Activated CD4-positive, alpha-beta T cell treated with anti-CD3 and anti-CD28 coated beads, Interleukin-2, amount 10 ng/mL, durations not matched to agents 7 days and 5 days (primary cell): ENCODE data around the gene FLII. TPM values are rescaled to one million over a fixed set of nuclear protein-coding genes. Genes with fewer than 3 reads are reported as not detected.
"Not testable (repeated sequence)": the region's sequence is repeated elsewhere in the genome, so short reads cannot be mapped to it uniquely, and the experiment has no call there.

Source experiments
- CTCF ChIA-PET: fragments of 350-600 bp; sonication (Branson Sonifier 250); formaldehyde crosslinking; loops from one replicate; lab custom pipeline; 2021; ENCODE audit warnings: antibody characterized with exemption; lab: Charles Lee
- POLR2A ChIA-PET: fragments of 350-600 bp; sonication (Branson Sonifier 250); formaldehyde crosslinking; loops from one replicate; lab custom pipeline; 2021; ENCODE audit warnings: antibody characterized with exemption; lab: Charles Lee
- DNase-seq: peaks from one replicate; pipeline ENCODE4 v3.0.0-alpha.2; 2020
- H3K27ac Mint-ChIP-seq: one replicate; pipeline ENCODE4 v1.8.0; 2021; ENCODE audit warnings: mild to moderate bottlenecking, moderate library complexity, mixed read lengths
- H3K27me3 Mint-ChIP-seq: one replicate; pipeline ENCODE4 v1.8.0; 2021; ENCODE audit warnings: mixed read lengths
- H3K36me3 Mint-ChIP-seq: one replicate; pipeline ENCODE4 v1.8.0; 2021; ENCODE audit warnings: low read depth, mixed read lengths
- H3K4me1 Mint-ChIP-seq: one replicate; pipeline ENCODE4 v1.8.0; 2021; ENCODE audit warnings: mixed read lengths
- H3K4me3 Mint-ChIP-seq: one replicate; pipeline ENCODE4 v1.8.0; 2021; ENCODE audit warnings: mild to moderate bottlenecking, moderate library complexity, mixed read lengths
- H3K9me3 Mint-ChIP-seq: one replicate; pipeline ENCODE4 v1.8.0; 2021; ENCODE audit warnings: mixed read lengths
- total RNA-seq, 2 experiments: library from RNA; stranded (reverse); gene quantifications; one replicate each; pipeline ENCODE4 v1.2.3, GENCODE V29; 2021

The FLII gene
- 100 to 1,000 TPM; 323 to 328 TPM for total RNA-seq

- Mint-ChIP-seq H3K27me3 (no peaks in the 10 kb centered on the region), H3K9me3 (no peaks in the 10 kb centered on the region), H3K4me3 (peak within 1 kb of the TSS; percentile 98), H3K36me3 (peaks cover 14% of the 10 kb centered on the region), H3K27ac (peak within 1 kb of the TSS; percentile 93), H3K4me1 (peaks cover 45% of the 10 kb centered on the region)
- ChIA-PET POLR2A (no interaction called here), CTCF (interaction anchor here (1.4 to 1.7 kb wide), 2 partner anchors 34 to 36 kb away, joined by 3 read pairs; no protein-coding TSS in a partner anchor)
- peak; percentile 47 for DNase-seq
These were observed at the start of gene FLII for GRCh38 chr17:18258356-18259038. TSS of gene FLII (minus strand) at chr17:18258738. CDS start at chr17:18258690, 48 bp downstream.

GRCh38 chr17:18303206-18303605 is 44.7 kb upstream of the FLII start:
- H3K9me3 Mint-ChIP-seq, H3K4me3 Mint-ChIP-seq, DNase-seq, H3K27ac Mint-ChIP-seq, CTCF ChIA-PET, H3K4me1 Mint-ChIP-seq, POLR2A ChIA-PET, H3K27me3 Mint-ChIP-seq: not testable (repeated sequence)
- H3K36me3 Mint-ChIP-seq, result peaks cover 40% of the 10 kb centered on the region

- ChIA-PET POLR2A (no interaction called here), CTCF (interaction anchor here (0.6 to 1.6 kb wide), 3 partner anchors 28 to 73 kb away, joined by 3 to 8 read pairs (median 4); partner anchors contain the start of gene MIEF2)
- H3K4me3 Mint-ChIP-seq, result no peak overlapping the region
- no peak overlapping the region for H3K27ac Mint-ChIP-seq
- H3K9me3 Mint-ChIP-seq, result no peaks in the 10 kb centered on the region
- H3K36me3 Mint-ChIP-seq, result peaks cover 37% of the 10 kb centered on the region
- no peak for DNase-seq
- no peaks in the 10 kb centered on the region for H3K27me3 Mint-ChIP-seq
- H3K4me1 Mint-ChIP-seq, result no peaks in the 10 kb centered on the region
These were observed 42.4 kb upstream of the FLII start for GRCh38 chr17:18300725-18301480.

GRCh38 chr17:18298061-18298460 is 39.5 kb upstream of the FLII start:
- H3K9me3 Mint-ChIP-seq, H3K27ac Mint-ChIP-seq, H3K27me3 Mint-ChIP-seq, CTCF ChIA-PET, H3K4me3 Mint-ChIP-seq, POLR2A ChIA-PET, H3K4me1 Mint-ChIP-seq, DNase-seq: not testable (repeated sequence)
- peaks cover 30% of the 10 kb centered on the region for H3K36me3 Mint-ChIP-seq

- POLR2A ChIA-PET, result no interaction called here
- no peak overlapping the region for H3K27ac Mint-ChIP-seq
- peaks cover 51% of the 10 kb centered on the region for H3K36me3 Mint-ChIP-seq
These were observed 33.4 kb upstream of the FLII start for GRCh38 chr17:18291718-18292540.

GRCh38 chr17:18285296-18285695 is 26.8 kb upstream of the FLII start:
- H3K27me3 Mint-ChIP-seq, result no peaks in the 10 kb centered on the region
- H3K4me3 Mint-ChIP-seq, result no peak overlapping the region
- DNase-seq, result no peak
- ChIA-PET POLR2A (no interaction called here), CTCF (interaction anchor here (0.9 to 2.1 kb wide), 3 partner anchors 10 to 33 kb away, joined by 3 to 8 read pairs (median 3); no protein-coding TSS in a partner anchor)
- H3K36me3 Mint-ChIP-seq, result peaks cover 60% of the 10 kb centered on the region
- no peaks in the 10 kb centered on the region for H3K4me1 Mint-ChIP-seq
- no peaks in the 10 kb centered on the region for H3K9me3 Mint-ChIP-seq
- no peak overlapping the region for H3K27ac Mint-ChIP-seq

More at GRCh38 chr17:18291718-18292540, 33.4 kb upstream of the FLII start:
- Mint-ChIP-seq H3K27me3 (no peaks in the 10 kb centered on the region), H3K4me3 (no peak overlapping the region), H3K4me1 (no peaks in the 10 kb centered on the region), H3K9me3 (no peaks in the 10 kb centered on the region)
- CTCF ChIA-PET, result interaction anchor here (1.1 to 1.2 kb wide), 2 partner anchors 23 to 32 kb away, joined by 3 read pairs; partner anchors contain the start of gene MIEF2
- DNase-seq, result no peak

- no peak for DNase-seq
- ChIA-PET CTCF (no interaction called here), POLR2A (no interaction called here)
- no peak overlapping the region for H3K27ac Mint-ChIP-seq
- H3K4me1 Mint-ChIP-seq, result no peaks in the 10 kb centered on the region
- H3K36me3 Mint-ChIP-seq, result peaks cover 46% of the 10 kb centered on the region
- H3K9me3 Mint-ChIP-seq, result no peaks in the 10 kb centered on the region
- H3K4me3 Mint-ChIP-seq, result no peak overlapping the region
- no peaks in the 10 kb centered on the region for H3K27me3 Mint-ChIP-seq
These were observed 23.2 kb upstream of the FLII start for GRCh38 chr17:18281788-18282187.

- no peak for DNase-seq
- Mint-ChIP-seq H3K36me3 (peaks cover 49% of the 10 kb centered on the region), H3K4me1 (no peaks in the 10 kb centered on the region), H3K27me3 (no peaks in the 10 kb centered on the region), H3K4me3 (no peak overlapping the region), H3K27ac (no peak overlapping the region), H3K9me3 (no peaks in the 10 kb centered on the region)
- ChIA-PET POLR2A (no interaction called here), CTCF (interaction anchor here (1.5 kb wide), 1 partner anchor 19 kb away, joined by 4 read pairs; no protein-coding TSS in a partner anchor)
These were observed 22.3 kb upstream of the FLII start for GRCh38 chr17:18280766-18281371.

- POLR2A ChIA-PET, result no interaction called here
- CTCF ChIA-PET, result interaction anchor here (0.6 to 1.5 kb wide), 2 partner anchors 16 to 19 kb away, joined by 3 to 4 read pairs; no protein-coding TSS in a partner anchor
- Mint-ChIP-seq H3K27ac (no peak overlapping the region), H3K27me3 (no peaks in the 10 kb centered on the region), H3K4me1 (no peaks in the 10 kb centered on the region), H3K9me3 (no peaks in the 10 kb centered on the region), H3K4me3 (no peak overlapping the region), H3K36me3 (peaks cover 44% of the 10 kb centered on the region)
- no peak for DNase-seq
These were observed 21.7 kb upstream of the FLII start for GRCh38 chr17:18280249-18280648.

- H3K36me3 Mint-ChIP-seq, result peaks cover 34% of the 10 kb centered on the region
- POLR2A ChIA-PET, result no interaction called here
- DNase-seq, result no peak
These were observed 20.3 kb upstream of the FLII start for GRCh38 chr17:18278867-18279266.

GRCh38 chr17:18277076-18277475 is 18.5 kb upstream of the FLII start:
- no peaks in the 10 kb centered on the region for H3K4me1 Mint-ChIP-seq
- ChIA-PET CTCF (interaction anchor here (0.7 to 1.3 kb wide), 2 partner anchors 31 to 40 kb away, joined by 3 read pairs; no protein-coding TSS in a partner anchor), POLR2A (no interaction called here)
- H3K4me3 Mint-ChIP-seq, result no peak overlapping the region
- H3K9me3 Mint-ChIP-seq, result no peaks in the 10 kb centered on the region
- DNase-seq, result no peak
- no peaks in the 10 kb centered on the region for H3K27me3 Mint-ChIP-seq
- H3K27ac Mint-ChIP-seq, result no peak overlapping the region
- peaks cover 21% of the 10 kb centered on the region for H3K36me3 Mint-ChIP-seq

More at GRCh38 chr17:18278867-18279266, 20.3 kb upstream of the FLII start:
- Mint-ChIP-seq H3K4me1 (no peaks in the 10 kb centered on the region), H3K4me3 (no peak overlapping the region), H3K27ac (no peak overlapping the region), H3K27me3 (no peaks in the 10 kb centered on the region), H3K9me3 (no peaks in the 10 kb centered on the region)
- CTCF ChIA-PET, result no interaction called here
